ENCODE measurements around the gene TBC1D14.

TBC1D14 gene, protein sequence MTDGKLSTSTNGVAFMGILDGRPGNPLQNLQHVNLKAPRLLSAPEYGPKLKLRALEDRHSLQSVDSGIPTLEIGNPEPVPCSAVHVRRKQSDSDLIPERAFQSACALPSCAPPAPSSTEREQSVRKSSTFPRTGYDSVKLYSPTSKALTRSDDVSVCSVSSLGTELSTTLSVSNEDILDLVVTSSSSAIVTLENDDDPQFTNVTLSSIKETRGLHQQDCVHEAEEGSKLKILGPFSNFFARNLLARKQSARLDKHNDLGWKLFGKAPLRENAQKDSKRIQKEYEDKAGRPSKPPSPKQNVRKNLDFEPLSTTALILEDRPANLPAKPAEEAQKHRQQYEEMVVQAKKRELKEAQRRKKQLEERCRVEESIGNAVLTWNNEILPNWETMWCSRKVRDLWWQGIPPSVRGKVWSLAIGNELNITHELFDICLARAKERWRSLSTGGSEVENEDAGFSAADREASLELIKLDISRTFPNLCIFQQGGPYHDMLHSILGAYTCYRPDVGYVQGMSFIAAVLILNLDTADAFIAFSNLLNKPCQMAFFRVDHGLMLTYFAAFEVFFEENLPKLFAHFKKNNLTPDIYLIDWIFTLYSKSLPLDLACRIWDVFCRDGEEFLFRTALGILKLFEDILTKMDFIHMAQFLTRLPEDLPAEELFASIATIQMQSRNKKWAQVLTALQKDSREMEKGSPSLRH

GRCh38 chr4:6909113-6909969, at the start of gene TBC1D14:
Gene TBC1D14, plus strand, starts transcription at chr4:6909826. Its CDS starts 13,564 bp downstream, at chr4:6923390.
- H3K27ac ChIP-seq, result peak within 1 kb of the TSS; percentile 93
- no peak; the same call in 1 of the 2 replicates for TF ChIP-seq CTCF (conservative IDR thresholded peaks at IDR 0.05)

DNA sequence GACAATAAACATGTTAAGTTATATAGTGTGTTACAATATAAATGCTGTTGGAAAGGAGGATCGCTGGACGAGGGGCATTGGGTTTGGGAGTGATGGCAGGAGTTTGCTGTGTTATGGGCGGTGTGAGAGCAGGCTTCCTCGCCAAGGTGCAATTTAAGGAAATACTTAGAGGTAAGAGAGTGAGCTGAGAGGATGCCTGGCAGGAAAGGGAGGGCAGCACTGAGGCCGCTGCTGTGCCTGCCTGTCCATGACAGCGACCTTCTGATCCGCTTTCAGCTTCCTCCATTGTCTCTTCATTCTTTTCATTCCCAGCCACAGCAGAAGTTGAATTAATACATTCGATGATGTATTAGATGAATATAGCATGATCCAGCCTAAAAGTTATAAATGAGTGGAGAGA, 41.2 kb upstream of the TBC1D14 start:
- no peak overlapping the region for H3K27ac ChIP-seq
- TF ChIP-seq CTCF (conservative IDR thresholded peaks at IDR 0.05), result no peak

GRCh38 chr4:6869944-6870343, 39.7 kb upstream of the TBC1D14 start:
- no peak overlapping the region for H3K27ac ChIP-seq
- no peak for TF ChIP-seq CTCF (conservative IDR thresholded peaks at IDR 0.05)

- H3K27ac ChIP-seq, result no peak overlapping the region
- no peak for TF ChIP-seq CTCF (conservative IDR thresholded peaks at IDR 0.05)
These were observed 36.3 kb upstream of the TBC1D14 start for GRCh38 chr4:6873291-6873690.

DNA sequence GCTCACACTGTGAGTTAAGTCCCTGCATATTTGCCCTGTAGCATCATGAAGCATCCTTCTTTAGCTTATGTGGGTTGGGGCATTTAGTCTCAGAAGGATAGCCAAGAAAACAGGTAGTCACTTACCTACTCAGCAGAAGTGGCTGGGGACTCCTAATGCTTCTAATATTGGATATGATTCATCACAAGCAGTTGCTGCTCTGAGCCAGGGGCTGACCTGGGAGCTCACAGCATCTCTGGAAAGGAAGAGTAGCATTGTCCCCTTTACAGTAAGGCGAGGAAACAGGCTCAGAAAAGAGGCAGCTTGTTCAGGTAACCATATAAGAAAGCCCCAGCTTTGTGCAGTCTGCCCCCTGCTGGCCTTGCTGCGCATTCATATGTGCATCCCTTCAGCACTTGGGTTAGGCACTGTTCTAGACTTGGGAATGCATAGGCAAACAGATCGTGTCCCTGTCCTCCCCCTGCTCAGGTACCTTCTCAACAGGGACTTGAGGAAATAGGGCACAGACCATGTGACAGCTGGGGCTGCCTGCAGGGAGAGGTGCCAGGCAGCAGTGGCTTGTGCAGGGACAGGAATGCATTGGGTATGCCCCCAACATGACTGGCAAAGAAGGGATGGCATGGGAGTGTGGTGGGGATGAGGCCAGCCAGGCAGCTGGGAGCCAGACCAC, 35.7 kb upstream of the TBC1D14 start:
- H3K27ac ChIP-seq, result no peak overlapping the region
- TF ChIP-seq CTCF (conservative IDR thresholded peaks at IDR 0.05), result peak; percentile 83

- no peak overlapping the region for H3K27ac ChIP-seq
- no peak for TF ChIP-seq CTCF (conservative IDR thresholded peaks at IDR 0.05)
These were observed 34.6 kb upstream of the TBC1D14 start for GRCh38 chr4:6874981-6875380.

Data from VCaP (cell line).